B cell (primary cell): ENCODE measurements around the gene HOXA10. TPM values are rescaled to one million over a fixed set of nuclear protein-coding genes. Genes with fewer than 3 reads are reported as not detected.

ENCODE experiments used
- ATAC-seq: fragments of 200-7000 bp; cut with Tn5 transposase; one replicate; pipeline ENCODE4 v1.10.0; 2021; ENCODE audit warnings: low read depth, mild to moderate bottlenecking, moderate number of reproducible peaks, moderate library complexity
- CTCF ChIA-PET: fragments of 350-600 bp; sonication (Branson Sonifier 250); formaldehyde crosslinking; loops from one replicate; lab custom pipeline; 2021; ENCODE audit warnings: antibody characterized with exemption, inconsistent platforms; lab: Charles Lee
- POLR2A ChIA-PET: fragments of 350-600 bp; sonication (Branson Sonifier 250); formaldehyde crosslinking; loops from one replicate; lab custom pipeline; 2021; ENCODE audit warnings: antibody characterized with exemption; lab: Charles Lee
- DNase-seq: peaks from one replicate; pipeline ENCODE4 v3.0.0; 2013
- H2AFZ ChIP-seq: 2 replicates; pipeline ENCODE4 v1.6.1; 2012; ENCODE audit warnings: mild to moderate bottlenecking, low read depth, low read length; ENCODE audit not compliant: insufficient read depth, poor library complexity, severe bottlenecking
- H3K27ac ChIP-seq, 2 donors: 1 replicate in 1 of 2; 2 replicates in 1 of 2; pipeline ENCODE4 v1.5.1; 2012 to 2013; ENCODE audit warnings: low read length in 2 of 2, mild to moderate bottlenecking in 2 of 2, moderate library complexity in 1 of 2
- H3K27me3 ChIP-seq, 4 experiments: fragments of 200-600 bp in 1 of 4; sonication (generic) in 1 of 4; replicated peaks in 1 of 4; 1 replicate in 2 of 4; 2 replicates in 2 of 4; pipeline versions ENCODE4 v1.6.1 to v1.7.0; 2013 to 2016; ENCODE audit warnings: low read length in 3 of 4, mild to moderate bottlenecking in 2 of 4, mixed read lengths in 1 of 4, moderate library complexity in 1 of 4; ENCODE audit not compliant: insufficient read depth in 4 of 4, control insufficient read depth in 3 of 4; ENCODE audit errors: control extremely low read depth in 1 of 4
- H3K36me3 ChIP-seq, 2 experiments: replicated peaks in 1 of 2; 1 replicate in 1 of 2; 2 replicates in 1 of 2; pipeline versions ENCODE4 v1.6.1 to v1.7.1; 2013; ENCODE audit warnings: low read length in 1 of 2; ENCODE audit not compliant: insufficient read depth in 2 of 2, control insufficient read depth in 1 of 2; ENCODE audit errors: control extremely low read depth in 1 of 2, extremely low read depth in 1 of 2
- H3K4me1 ChIP-seq, 2 donors: fragments of 200-600 bp in 1 of 2; sonication (generic) in 1 of 2; 1 replicate in 1 of 2; 2 replicates in 1 of 2; pipeline versions ENCODE4 v1.5.1 to v1.6.1; 2013 to 2017; ENCODE audit warnings: low read length in 2 of 2; ENCODE audit not compliant: control insufficient read depth in 2 of 2, insufficient read depth in 2 of 2
- H3K4me2 ChIP-seq: replicated peaks from 2 replicates; pipeline ENCODE3; 2012; ENCODE audit warnings: mild to moderate bottlenecking, low read depth, low read length; ENCODE audit not compliant: poor library complexity, severe bottlenecking
- H3K4me3 ChIP-seq, 5 experiments: fragments of 200-600 bp in 1 of 5; sonication (generic) in 1 of 5; 1 replicate in 3 of 5; 2 replicates in 2 of 5; pipeline versions ENCODE4 v1.5.1 to v1.7.0; 2011 to 2016; ENCODE audit warnings: low read length in 4 of 5, mild to moderate bottlenecking in 4 of 5, low read depth in 2 of 5, control low read depth in 1 of 5, moderate library complexity in 1 of 5; ENCODE audit not compliant: insufficient read depth in 1 of 5; ENCODE audit errors: control extremely low read depth in 1 of 5, extremely low read depth in 1 of 5
- H3K79me2 ChIP-seq: fragments of 200-600 bp; sonication (generic); one replicate; pipeline ENCODE4 v1.6.0; 2016; ENCODE audit warnings: low read length; ENCODE audit not compliant: control insufficient read depth, insufficient read depth
- H3K9ac ChIP-seq: fragments of 200-600 bp; sonication (generic); 2 replicates; pipeline ENCODE4 v1.6.1; 2017; ENCODE audit warnings: mild to moderate bottlenecking, low read length, moderate library complexity
- H3K9me3 ChIP-seq, 3 donors: one replicate each; pipeline versions ENCODE4 v1.6.1 to v1.7.1; 2013; ENCODE audit warnings: low read length in 2 of 3; ENCODE audit not compliant: control insufficient read depth in 2 of 3, insufficient read depth in 1 of 3; ENCODE audit errors: control extremely low read depth in 1 of 3
- H4K20me1 ChIP-seq: 2 replicates; pipeline ENCODE4 v1.6.0; 2012; ENCODE audit warnings: mild to moderate bottlenecking, low read length; ENCODE audit not compliant: insufficient read depth, control insufficient read depth, poor library complexity, severe bottlenecking
- H3K27ac Mint-ChIP-seq: one replicate; pipeline ENCODE4 v1.8.0; 2021; ENCODE audit warnings: mixed read lengths
- H3K27me3 Mint-ChIP-seq: one replicate; pipeline ENCODE4 v1.8.0; 2021; ENCODE audit warnings: mixed read lengths
- H3K4me1 Mint-ChIP-seq: one replicate; pipeline ENCODE4 v1.8.0; 2021; ENCODE audit warnings: mixed read lengths
- H3K4me3 Mint-ChIP-seq: one replicate; pipeline ENCODE4 v1.8.0; 2021; ENCODE audit warnings: mixed read lengths
- H3K9me3 Mint-ChIP-seq: one replicate; pipeline ENCODE4 v1.8.0; 2022; ENCODE audit warnings: mixed read lengths; ENCODE audit not compliant: insufficient read depth
- CTCF ChIP-seq: fragments of 200-600 bp; IDR thresholded peaks from one replicate; pipeline ENCODE4 v1.8.0; 2022; ENCODE audit warnings: antibody characterized with exemption, mild to moderate bottlenecking
- EZH2 ChIP-seq: IDR thresholded peaks from 2 replicates; pipeline ENCODE4 v1.6.1; 2012; ENCODE audit warnings: borderline replicate concordance, low read depth, mild to moderate bottlenecking, moderate library complexity, low read length; ENCODE audit not compliant: insufficient read depth, poor library complexity, severe bottlenecking
- WGBS: methylation state at CpG from one replicate; pipeline ENCODE4 v1.1.5; 2013; ENCODE audit warnings: missing lambda C conversion rate; ENCODE audit not compliant: insufficient coverage; 5-methylcytosine and 5-hydroxymethylcytosine counted together
- intact Hi-C: fragments of 100-400 bp; cut with micrococcal nuclease; formaldehyde crosslinking; loops from one replicate; pipeline ENCODE4 v1.10.0; 2022
- polyA minus RNA-seq: library from RNA; depleted of rRNA, polyadenylated mRNA; stranded (reverse); fragments of >200 nt; gene quantifications from 2 replicates; pipeline ENCODE4 v1.2.3, GENCODE V29; 2012
- polyA plus RNA-seq: library from polyadenylated mRNA; depleted of rRNA; stranded (reverse); fragments of >200 nt; gene quantifications from 2 replicates; pipeline ENCODE4 v1.2.3, GENCODE V29; 2012
- total RNA-seq, 2 donors: library from RNA; stranded (reverse); fragments of 120-200 nt in 1 of 2; gene quantifications; 1 replicate in 1 of 2; 2 replicates in 1 of 2; pipeline versions ENCODE4 v1.2.3 to v1.2.4, GENCODE V29; 2013 to 2022

The HOXA10 gene
- total RNA-seq: not detected in 2 replicates
- total RNA-seq (2013): 0.44 TPM
- not detected in 2 replicates for polyA plus RNA-seq
- 0.21 TPM in 1 of 2 replicates, not detected in the other for polyA minus RNA-seq

- ChIA-PET CTCF (interaction anchor here (1.4 to 1.9 kb wide), 3 partner anchors 8 to 25 kb away, joined by 3 to 5 read pairs (median 5); no protein-coding TSS in a partner anchor), POLR2A (interaction anchor here (0.5 kb wide), 1 partner anchor 18 kb away, joined by 3 read pairs; no protein-coding TSS in a partner anchor)
- Histone ChIP-seq H4K20me1 (peaks cover 8% of the 10 kb centered on the region), H3K27me3 (peaks cover 0 to 95% (median 78%) of the 10 kb centered on the region in 4 experiments), H3K27ac (no peak within 1 kb of the TSS), H3K9me3 (peaks cover 0 to 54% (median 10%) of the 10 kb centered on the region in 3 donors), H3K4me1 (peaks cover 29 to 52% of the 10 kb centered on the region in 2 donors), H3K4me3 (peak within 1 kb of the TSS in 3 of 5 experiments; percentile 36 to 55 (median 51)), H3K36me3 (no peaks in the 10 kb centered on the region), H3K79me2 (no peaks in the 10 kb centered on the region), H3K4me2 (peak within 1 kb of the TSS; percentile 93), H2AFZ (peak within 1 kb of the TSS; percentile 64), H3K9ac (peak within 1 kb of the TSS; percentile 61)
- peaks cover 54% of the 10 kb centered on the region for H3K27me3 Mint-ChIP-seq
- WGBS: 7% methylated on average over 78 of the region's 82 CpGs
- peak within 1 kb of the TSS; percentile 20 for H3K27ac Mint-ChIP-seq
- intact Hi-C loops: loop anchor here (1.0 kb wide), 1 partner anchor 10 kb away; no protein-coding TSS in a partner anchor
- ATAC-seq: no peak
- peaks cover 15% of the 10 kb centered on the region for H3K4me1 Mint-ChIP-seq
- peak; percentile 28 for DNase-seq
- TF ChIP-seq EZH2 (no peak), CTCF (no peak)
- H3K9me3 Mint-ChIP-seq: no peaks in the 10 kb centered on the region
- H3K4me3 Mint-ChIP-seq: peak within 1 kb of the TSS; percentile 64
Observed at GRCh38 chr7:27173956-27174873, at the start of gene HOXA10. TSS of gene HOXA10 (minus strand) at chr7:27174320. CDS start at chr7:27174306, 14 bp downstream.
